Esophagus squamous epithelium (tissue), 5 donors: ENCODE measurements around the gene LIMCH1. TPM values are rescaled to one million over a fixed set of nuclear protein-coding genes. Genes with fewer than 3 reads are reported as not detected.

Experiments used
- DNase-seq: peaks from one replicate; lab custom pipeline; 2025; lab: John Stamatoyannopoulos, UW
- H3K27ac ChIP-seq, 4 donors: fragments of 200-600 bp; sonication (generic); one replicate each; pipeline ENCODE4 v1.5.1; 2016 to 2019; ENCODE audit warnings: mild to moderate bottlenecking in 1 of 4
- H3K27me3 ChIP-seq, 4 donors: fragments of 200-600 bp; sonication (generic); 1 replicate in 3 of 4; 2 replicates in 1 of 4; pipeline versions ENCODE4 v1.5.1 to v1.6.0; 2017 to 2021; ENCODE audit warnings: antibody characterized with exemption in 1 of 4
- H3K36me3 ChIP-seq, 3 donors: fragments of 200-600 bp; sonication (generic); one replicate each; pipeline ENCODE4 v1.5.1; 2016 to 2019
- H3K4me1 ChIP-seq, 3 donors: fragments of 200-600 bp; sonication (generic); one replicate each; pipeline ENCODE4 v1.5.1; 2017 to 2019
- H3K4me3 ChIP-seq, 4 donors: fragments of 200-600 bp; sonication (generic); 1 replicate in 3 of 4; 2 replicates in 1 of 4; pipeline ENCODE4 v1.5.1; 2016 to 2019; ENCODE audit warnings: mild to moderate bottlenecking in 2 of 4, moderate library complexity in 1 of 4
- H3K9me3 ChIP-seq, 3 donors: fragments of 200-600 bp; sonication (generic); one replicate each; pipeline ENCODE4 v1.5.1; 2016 to 2019
- POLR2A ChIP-seq, 4 donors: fragments of 450-650 bp; IDR thresholded peaks; one replicate each; pipeline ENCODE4 v1.6.1; 2017; ENCODE audit warnings: antibody characterized with exemption in 4 of 4, mild to moderate bottlenecking in 4 of 4, moderate library complexity in 3 of 4
- WGBS, 2 donors: methylation state at CpG; one replicate each; pipeline ENCODE4 v1.1.5; 2018; 5-methylcytosine and 5-hydroxymethylcytosine counted together
- intact Hi-C: fragments of 100-400 bp; cut with DNase I; formaldehyde crosslinking; loops from one replicate; pipeline ENCODE4 v1.15.0; 2022
- total RNA-seq, 4 donors: library from RNA; depleted of rRNA; stranded (reverse); fragments of >200 nt; gene quantifications; one replicate each; pipeline ENCODE4 v1.1.0, GENCODE V29; 2016
- TF ChIP-seq, protein P1 (sequence below), 6 experiments: fragments of 450-650 bp in 4 of 6; fragments of 200-600 bp in 2 of 6; sonication (generic) in 2 of 6; IDR thresholded peaks; one replicate each; pipeline ENCODE4 v1.5.1; 2016 to 2019; ENCODE audit warnings: antibody characterized with exemption in 6 of 6, mild to moderate bottlenecking in 4 of 6, moderate library complexity in 4 of 6
- donor health status: DM: yes; HTN: yes; CAD: no.

The LIMCH1 gene
- total RNA-seq, 4 donors from 2014 or later, result 9.8 to 19.1 (median 13.1) TPM

DNA sequence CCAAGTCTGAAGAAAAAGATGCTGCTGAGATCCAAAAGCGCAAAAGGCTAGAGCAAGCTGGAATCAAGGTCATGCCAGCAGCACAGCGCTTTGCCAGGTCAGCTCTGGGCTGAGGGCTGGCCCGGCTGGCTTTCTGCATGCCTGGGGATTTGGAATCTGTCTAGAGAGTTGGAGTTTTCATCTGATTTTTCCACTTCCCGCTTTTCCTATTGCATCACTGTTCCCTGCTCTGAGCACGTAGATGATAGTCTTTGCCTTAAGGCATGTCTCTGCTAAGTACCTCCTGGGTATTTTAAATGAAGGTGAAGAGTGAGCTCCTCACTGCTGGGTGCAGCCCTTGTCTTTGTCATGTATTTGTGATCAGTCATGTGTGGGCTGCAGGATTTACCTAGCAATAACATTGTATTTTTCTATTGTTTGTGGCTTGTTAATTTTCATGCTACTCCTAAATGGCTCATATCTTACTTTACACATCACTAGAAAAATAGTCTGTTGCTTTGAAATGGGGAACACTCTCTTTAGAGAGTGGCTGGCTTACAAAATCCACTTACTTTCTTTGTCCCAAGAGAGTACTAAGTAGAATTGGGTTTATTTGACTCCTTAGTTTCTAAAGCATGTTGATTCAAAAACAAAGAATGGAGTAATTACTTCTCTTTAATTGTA, 82.8 kb downstream of the LIMCH1 start:
- Histone ChIP-seq H3K27me3 (no peaks in the 10 kb centered on the region), H3K9me3 (no peaks in the 10 kb centered on the region), H3K36me3 (peaks cover 0 to 20% (median 0%) of the 10 kb centered on the region in 3 donors), H3K27ac (no peak overlapping the region), H3K4me3 (no peak overlapping the region), H3K4me1 (no peaks in the 10 kb centered on the region)
- WGBS, 2 donors, result 57 to 62% methylated on average over 5 of the region's 5 CpGs
- no peak for DNase-seq
- TF ChIP-seq POLR2A (IDR thresholded peaks at IDR 0.05), result no peak
- TF ChIP-seq, protein P1, sequence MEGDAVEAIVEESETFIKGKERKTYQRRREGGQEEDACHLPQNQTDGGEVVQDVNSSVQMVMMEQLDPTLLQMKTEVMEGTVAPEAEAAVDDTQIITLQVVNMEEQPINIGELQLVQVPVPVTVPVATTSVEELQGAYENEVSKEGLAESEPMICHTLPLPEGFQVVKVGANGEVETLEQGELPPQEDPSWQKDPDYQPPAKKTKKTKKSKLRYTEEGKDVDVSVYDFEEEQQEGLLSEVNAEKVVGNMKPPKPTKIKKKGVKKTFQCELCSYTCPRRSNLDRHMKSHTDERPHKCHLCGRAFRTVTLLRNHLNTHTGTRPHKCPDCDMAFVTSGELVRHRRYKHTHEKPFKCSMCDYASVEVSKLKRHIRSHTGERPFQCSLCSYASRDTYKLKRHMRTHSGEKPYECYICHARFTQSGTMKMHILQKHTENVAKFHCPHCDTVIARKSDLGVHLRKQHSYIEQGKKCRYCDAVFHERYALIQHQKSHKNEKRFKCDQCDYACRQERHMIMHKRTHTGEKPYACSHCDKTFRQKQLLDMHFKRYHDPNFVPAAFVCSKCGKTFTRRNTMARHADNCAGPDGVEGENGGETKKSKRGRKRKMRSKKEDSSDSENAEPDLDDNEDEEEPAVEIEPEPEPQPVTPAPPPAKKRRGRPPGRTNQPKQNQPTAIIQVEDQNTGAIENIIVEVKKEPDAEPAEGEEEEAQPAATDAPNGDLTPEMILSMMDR (IDR thresholded peaks at IDR 0.05), result no peak
- intact Hi-C loops, result no loop called here

DNA sequence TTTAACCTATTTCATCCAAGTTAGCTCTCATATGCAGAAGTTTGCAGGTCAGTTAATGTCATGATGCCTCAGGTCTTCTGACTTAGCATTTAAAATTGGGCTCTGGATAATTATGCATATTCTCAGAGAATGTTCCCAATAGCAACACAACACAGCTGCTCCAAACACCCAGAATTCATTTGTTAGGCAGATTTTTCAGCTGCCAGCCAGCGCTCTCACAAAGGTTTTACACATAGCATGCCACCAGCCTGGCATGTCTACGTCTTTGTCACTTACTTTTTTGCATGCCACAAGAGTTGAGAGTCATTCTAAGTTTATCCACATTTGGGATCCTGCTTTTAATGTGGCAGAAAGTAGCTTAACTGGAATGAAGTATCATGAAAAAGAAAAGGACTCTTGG, 84.8 kb downstream of the LIMCH1 start:
- Histone ChIP-seq H3K4me3 (no peak overlapping the region), H3K27ac (no peak overlapping the region), H3K36me3 (peaks cover 0 to 20% (median 0%) of the 10 kb centered on the region in 3 donors), H3K4me1 (no peaks in the 10 kb centered on the region), H3K27me3 (no peaks in the 10 kb centered on the region), H3K9me3 (no peaks in the 10 kb centered on the region)
- intact Hi-C loops, result no loop called here
- TF ChIP-seq POLR2A (IDR thresholded peaks at IDR 0.05), result no peak
- TF ChIP-seq, protein P1 (IDR thresholded peaks at IDR 0.05), result no peak
- DNase-seq, result no peak
- 65 to 77% methylated on average over 2 of the region's 2 CpGs for WGBS, 2 donors

DNA sequence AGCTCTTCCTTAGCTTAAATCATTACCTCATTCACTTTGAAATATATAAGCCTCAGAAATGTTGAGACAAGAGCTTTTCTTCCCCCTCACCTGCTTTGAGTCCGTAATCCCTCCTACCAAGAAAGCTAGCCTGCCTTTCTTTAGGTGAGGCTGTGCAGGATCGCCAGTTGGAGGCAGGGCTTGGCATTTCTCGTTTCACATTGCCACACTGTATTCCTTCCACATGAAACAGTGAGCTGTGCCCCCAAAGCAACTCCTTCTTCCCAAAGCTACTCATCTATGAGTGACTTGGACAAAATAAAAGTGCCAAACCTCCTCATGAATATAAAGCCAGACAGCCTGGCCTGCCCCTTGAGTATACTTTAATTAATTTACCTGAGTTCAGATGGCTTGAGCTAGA, 86.8 kb downstream of the LIMCH1 start:
- WGBS, 2 donors, result 90 to 100% methylated on average over 2 to 3 of the region's 3 CpGs
- intact Hi-C loops, result no loop called here
- peaks cover 0 to 9% (median 0%) of the 10 kb centered on the region in 3 donors for H3K36me3 ChIP-seq
- H3K4me3 ChIP-seq, result no peak overlapping the region
- H3K27me3 ChIP-seq, result no peaks in the 10 kb centered on the region
- no peak for DNase-seq
- TF ChIP-seq POLR2A (IDR thresholded peaks at IDR 0.05), result no peak
- TF ChIP-seq, protein P1 (IDR thresholded peaks at IDR 0.05), result no peak
- H3K4me1 ChIP-seq, result no peaks in the 10 kb centered on the region
- no peaks in the 10 kb centered on the region for H3K9me3 ChIP-seq
- no peak overlapping the region for H3K27ac ChIP-seq

DNA sequence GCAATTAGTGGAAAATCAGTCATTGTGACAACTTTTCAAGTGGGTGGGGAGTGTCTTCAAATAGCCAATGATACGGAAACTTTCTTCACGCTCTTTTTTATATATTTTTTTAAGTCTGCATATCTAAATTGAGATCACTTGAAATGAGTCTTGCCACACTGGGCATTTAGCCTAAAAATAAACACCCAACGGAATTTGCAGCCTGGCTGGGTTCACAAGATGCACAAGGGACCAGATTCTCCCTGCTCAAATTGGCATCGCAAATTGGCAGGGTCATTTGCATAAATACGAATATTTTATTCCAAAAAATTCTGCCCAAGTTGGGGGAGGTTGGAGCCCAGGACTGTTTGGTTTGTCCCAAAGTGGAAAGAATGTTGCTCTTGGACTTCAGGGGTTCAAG, 87.6 kb downstream of the LIMCH1 start:
- Histone ChIP-seq H3K9me3 (no peaks in the 10 kb centered on the region), H3K36me3 (peaks cover 0 to 2% (median 0%) of the 10 kb centered on the region in 3 donors), H3K27me3 (no peaks in the 10 kb centered on the region), H3K4me3 (no peak overlapping the region), H3K4me1 (no peaks in the 10 kb centered on the region), H3K27ac (no peak overlapping the region)
- WGBS, 2 donors, result 75 to 94% methylated on average over 5 of the region's 5 CpGs
- DNase-seq, result no peak
- intact Hi-C loops, result no loop called here
- TF ChIP-seq, protein P1 (IDR thresholded peaks at IDR 0.05), result no peak
- no peak for TF ChIP-seq POLR2A (IDR thresholded peaks at IDR 0.05)

DNA sequence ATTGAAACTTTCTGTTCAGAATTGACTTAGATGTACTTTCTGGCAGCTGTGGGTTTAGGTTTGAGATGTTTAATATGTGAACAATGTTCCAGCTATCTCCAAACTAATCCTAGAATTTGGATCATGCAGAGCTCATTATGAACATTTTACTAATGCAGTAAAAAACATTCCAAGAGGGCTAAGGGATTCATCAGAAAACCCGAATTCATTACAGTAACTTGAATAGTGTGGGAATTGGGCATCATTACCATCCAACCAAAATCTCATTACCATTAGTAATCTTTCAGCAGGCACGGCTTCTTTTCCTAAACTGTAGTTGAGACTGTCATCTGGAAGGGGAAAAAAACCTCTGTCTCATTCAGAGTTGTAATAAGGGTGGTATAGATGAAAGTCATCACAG, 91.0 kb downstream of the LIMCH1 start:
- Histone ChIP-seq H3K27ac (no peak overlapping the region), H3K4me1 (no peaks in the 10 kb centered on the region), H3K4me3 (no peak overlapping the region), H3K27me3 (no peaks in the 10 kb centered on the region), H3K9me3 (no peaks in the 10 kb centered on the region), H3K36me3 (peaks cover 0 to 12% (median 0%) of the 10 kb centered on the region in 3 donors)
- TF ChIP-seq, protein P1 (IDR thresholded peaks at IDR 0.05), result no peak
- no peak for TF ChIP-seq POLR2A (IDR thresholded peaks at IDR 0.05)
- 69 to 84% methylated on average over 2 of the region's 2 CpGs for WGBS, 2 donors
- no peak for DNase-seq
- intact Hi-C loops, result no loop called here
